ENCODE data around the gene SLC44A5.
A peak's percentile ranks its signal among the peaks of the same experiment; 100 is the strongest.
"Not testable (repeated sequence)": the region's sequence is repeated elsewhere in the genome, so short reads cannot be mapped to it uniquely, and the experiment has no call there.

The SLC44A5 gene

GRCh38 chr1:75616436-75617433 lies 5.8 kb upstream of the SLC44A5 start:
- Histone ChIP-seq H3K27ac (ENCODE audit: low read depth, low read length) (no peak overlapping the region), H3K27me3 (ENCODE audit: control insufficient read depth in 1 of 2, insufficient read depth in 2 of 2, low read length in 2 of 2) (peaks cover 20 to 29% of the 10 kb centered on the region in 2 donors), H3K4me1 (ENCODE audit: insufficient read depth, low read length) (peaks cover 19% of the 10 kb centered on the region), H3K36me3 (ENCODE audit: insufficient read depth, low read length) (no peaks in the 10 kb centered on the region), H3K9ac (ENCODE audit: low read length) (no peak overlapping the region), H3K4me3 (ENCODE audit: low read depth in 1 of 2, low read length in 2 of 2) (peak overlapping the region; percentile 9 to 47), H3K9me3 (ENCODE audit: low read length) (no peaks in the 10 kb centered on the region)

- H3K4me3 ChIP-seq (ENCODE audit: low read depth in 1 of 2, low read length in 2 of 2) = peak overlapping the region; percentile 41 to 56
- H3K36me3 ChIP-seq (ENCODE audit: insufficient read depth, low read length) = no peaks in the 10 kb centered on the region
- H3K9ac ChIP-seq (ENCODE audit: low read length) = no peak overlapping the region
- peaks cover 20 to 29% of the 10 kb centered on the region in 2 donors for H3K27me3 ChIP-seq (ENCODE audit: control insufficient read depth in 1 of 2, insufficient read depth in 2 of 2, low read length in 2 of 2)
- peaks cover 19% of the 10 kb centered on the region for H3K4me1 ChIP-seq (ENCODE audit: insufficient read depth, low read length)
- no peaks in the 10 kb centered on the region for H3K9me3 ChIP-seq (ENCODE audit: low read length)
- no peak overlapping the region for H3K27ac ChIP-seq (ENCODE audit: low read depth, low read length)
Observed at GRCh38 chr1:75615613-75616435, 4.9 kb upstream of the SLC44A5 start.

DNA sequence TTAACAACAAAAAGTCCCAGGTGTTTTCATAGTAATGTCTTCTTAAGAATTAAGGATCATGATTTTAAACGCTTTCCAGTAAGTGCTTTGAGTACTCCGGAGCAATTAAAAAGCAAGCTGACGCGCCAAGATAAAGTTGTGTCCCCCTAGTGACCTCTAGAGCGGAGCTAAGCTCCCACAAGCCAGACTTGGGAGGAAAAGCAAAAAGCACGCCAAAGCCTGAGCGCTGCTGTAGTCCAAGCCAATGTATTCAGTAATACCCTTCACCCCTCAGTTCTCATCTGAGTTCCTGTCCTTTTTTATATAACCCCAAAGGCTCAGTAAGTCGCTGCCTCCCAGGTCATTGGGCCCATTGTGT lies 3.5 kb upstream of the SLC44A5 start:
- Histone ChIP-seq H3K36me3 (ENCODE audit: insufficient read depth, low read length) (no peaks in the 10 kb centered on the region), H3K4me1 (ENCODE audit: insufficient read depth, low read length) (peaks cover 19% of the 10 kb centered on the region), H3K27ac (ENCODE audit: low read depth, low read length) (no peak overlapping the region), H3K9me3 (ENCODE audit: low read length) (no peaks in the 10 kb centered on the region), H3K4me3 (ENCODE audit: low read depth in 1 of 2, low read length in 2 of 2) (peak overlapping the region; percentile 34 to 56), H3K27me3 (ENCODE audit: control insufficient read depth in 1 of 2, insufficient read depth in 2 of 2, low read length in 2 of 2) (peaks cover 20 to 29% of the 10 kb centered on the region in 2 donors), H3K9ac (ENCODE audit: low read length) (no peak overlapping the region)

- H3K27me3 ChIP-seq (ENCODE audit: control insufficient read depth in 1 of 2, insufficient read depth in 2 of 2, low read length in 2 of 2) = peaks cover 20 to 29% of the 10 kb centered on the region in 2 donors
- H3K27ac ChIP-seq (ENCODE audit: low read depth, low read length) = no peak overlapping the region
- no peak overlapping the region for H3K4me3 ChIP-seq (ENCODE audit: low read depth in 1 of 2, low read length in 2 of 2)
Observed at GRCh38 chr1:75613916-75614315, 3.0 kb upstream of the SLC44A5 start.

GRCh38 chr1:75612976-75613375 lies 2.1 kb upstream of the SLC44A5 start:
- Histone ChIP-seq H3K27ac (ENCODE audit: low read depth, low read length) (no peak overlapping the region), H3K36me3 (ENCODE audit: insufficient read depth, low read length) (no peaks in the 10 kb centered on the region), H3K9me3 (ENCODE audit: low read length) (no peaks in the 10 kb centered on the region), H3K4me1 (ENCODE audit: insufficient read depth, low read length) (peaks cover 19% of the 10 kb centered on the region), H3K4me3 (ENCODE audit: low read depth in 1 of 2, low read length in 2 of 2) (no peak overlapping the region), H3K27me3 (ENCODE audit: control insufficient read depth in 1 of 2, insufficient read depth in 2 of 2, low read length in 2 of 2) (peaks cover 20 to 29% of the 10 kb centered on the region in 2 donors), H3K9ac (ENCODE audit: low read length) (no peak overlapping the region)

More at GRCh38 chr1:75613916-75614315, 3.0 kb upstream of the SLC44A5 start:
- no peaks in the 10 kb centered on the region for H3K36me3 ChIP-seq (ENCODE audit: insufficient read depth, low read length)
- H3K9me3 ChIP-seq (ENCODE audit: low read length) = no peaks in the 10 kb centered on the region
- H3K9ac ChIP-seq (ENCODE audit: low read length) = no peak overlapping the region
- H3K4me1 ChIP-seq (ENCODE audit: insufficient read depth, low read length) = peaks cover 19% of the 10 kb centered on the region

DNA sequence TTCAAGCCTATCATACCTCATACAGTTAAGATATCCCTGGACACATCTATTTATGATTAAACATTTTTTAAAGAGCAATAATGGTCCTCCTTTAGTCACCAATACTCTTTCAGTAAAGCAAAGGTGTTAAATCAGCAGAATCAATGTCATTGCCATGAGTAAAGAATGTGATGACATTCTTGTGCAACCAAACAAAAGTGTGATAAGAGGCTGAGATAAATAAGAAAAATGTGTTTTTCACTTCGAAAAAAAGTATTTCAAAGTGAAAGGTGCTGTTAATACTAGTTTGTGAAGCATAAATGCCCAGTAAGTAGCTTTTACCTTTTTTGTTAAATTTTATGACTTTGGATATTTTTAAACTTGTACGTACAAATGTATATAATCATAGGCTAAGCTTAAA lies 8.4 kb downstream of the SLC44A5 start:
- Histone ChIP-seq H3K27me3 (ENCODE audit: control insufficient read depth in 1 of 2, insufficient read depth in 2 of 2, low read length in 2 of 2) (no peaks in the 10 kb centered on the region), H3K9me3 (ENCODE audit: low read length) (no peaks in the 10 kb centered on the region), H3K4me1 (ENCODE audit: insufficient read depth, low read length) (no peaks in the 10 kb centered on the region), H3K4me3 (ENCODE audit: low read depth in 1 of 2, low read length in 2 of 2) (no peak overlapping the region), H3K36me3 (ENCODE audit: insufficient read depth, low read length) (no peaks in the 10 kb centered on the region), H3K27ac (ENCODE audit: low read depth, low read length) (no peak overlapping the region), H3K9ac (ENCODE audit: low read length) (no peak overlapping the region)

DNA sequence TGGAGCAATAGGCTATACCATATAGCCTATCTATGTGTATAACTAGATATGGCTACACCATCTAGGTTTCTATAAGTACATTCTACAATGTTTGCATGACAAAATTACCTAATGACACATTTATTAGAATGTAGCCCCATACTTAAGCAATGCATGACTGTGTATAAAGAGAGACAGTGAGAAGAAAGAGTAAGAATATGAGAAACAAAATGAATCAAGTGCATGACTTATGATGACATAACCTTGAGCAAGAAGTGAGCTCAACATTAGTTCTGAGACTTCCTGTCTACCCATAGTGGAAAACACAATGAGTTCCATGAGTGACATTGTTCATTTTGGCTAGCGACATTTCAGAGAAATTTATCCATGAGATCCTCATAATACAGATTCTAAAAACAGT lies 10.1 kb downstream of the SLC44A5 start:
- Histone ChIP-seq H3K9ac (ENCODE audit: low read length) (no peak overlapping the region), H3K4me1 (ENCODE audit: insufficient read depth, low read length) (no peaks in the 10 kb centered on the region), H3K27ac (ENCODE audit: low read depth, low read length) (no peak overlapping the region), H3K36me3 (ENCODE audit: insufficient read depth, low read length) (no peaks in the 10 kb centered on the region), H3K9me3 (ENCODE audit: low read length) (no peaks in the 10 kb centered on the region), H3K27me3 (ENCODE audit: control insufficient read depth in 1 of 2, insufficient read depth in 2 of 2, low read length in 2 of 2) (no peaks in the 10 kb centered on the region), H3K4me3 (ENCODE audit: low read depth in 1 of 2, low read length in 2 of 2) (no peak overlapping the region)

DNA sequence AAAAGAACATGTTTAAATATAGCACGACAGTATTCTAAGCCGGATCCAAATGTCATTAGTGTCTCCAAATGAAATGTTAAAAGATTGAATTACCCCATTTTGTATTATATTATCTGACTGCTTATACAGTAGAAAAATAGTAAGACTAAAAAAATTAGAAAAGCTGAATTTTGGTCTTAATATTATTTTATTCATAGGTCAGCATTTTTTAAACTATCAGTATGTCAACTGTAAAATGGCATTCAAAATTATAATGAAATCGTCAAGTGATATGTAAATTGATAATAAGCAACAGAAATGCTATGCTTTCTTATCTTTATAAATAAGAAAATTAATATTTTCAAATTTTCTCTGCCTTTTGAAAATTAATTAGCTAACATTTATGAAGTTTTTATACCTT lies 16.6 kb downstream of the SLC44A5 start:
- no peak overlapping the region for H3K27ac ChIP-seq (ENCODE audit: low read depth, low read length)
- no peaks in the 10 kb centered on the region for H3K4me1 ChIP-seq (ENCODE audit: insufficient read depth, low read length)
- H3K9me3 ChIP-seq (ENCODE audit: low read length) = no peaks in the 10 kb centered on the region
- H3K36me3 ChIP-seq (ENCODE audit: insufficient read depth, low read length) = no peaks in the 10 kb centered on the region
- no peak overlapping the region for H3K9ac ChIP-seq (ENCODE audit: low read length)
- H3K27me3 ChIP-seq (ENCODE audit: control insufficient read depth in 1 of 2, insufficient read depth in 2 of 2, low read length in 2 of 2) = no peaks in the 10 kb centered on the region
- H3K4me3 ChIP-seq (ENCODE audit: low read depth in 1 of 2, low read length in 2 of 2) = no peak overlapping the region

GRCh38 chr1:75593457-75593856 lies 17.5 kb downstream of the SLC44A5 start:
- not testable (repeated sequence) for H3K27me3 ChIP-seq (ENCODE audit: control insufficient read depth in 1 of 2, insufficient read depth in 2 of 2, low read length in 2 of 2); H3K27ac ChIP-seq (ENCODE audit: low read depth, low read length); H3K36me3 ChIP-seq (ENCODE audit: insufficient read depth, low read length); H3K4me3 ChIP-seq (ENCODE audit: low read depth in 1 of 2, low read length in 2 of 2); H3K9me3 ChIP-seq (ENCODE audit: low read length); H3K9ac ChIP-seq (ENCODE audit: low read length); H3K4me1 ChIP-seq (ENCODE audit: insufficient read depth, low read length)

- Histone ChIP-seq H3K9ac (ENCODE audit: low read length) (no peak overlapping the region), H3K27me3 (ENCODE audit: control insufficient read depth in 1 of 2, insufficient read depth in 2 of 2, low read length in 2 of 2) (no peaks in the 10 kb centered on the region), H3K4me1 (ENCODE audit: insufficient read depth, low read length) (no peaks in the 10 kb centered on the region), H3K9me3 (ENCODE audit: low read length) (no peaks in the 10 kb centered on the region), H3K36me3 (ENCODE audit: insufficient read depth, low read length) (no peaks in the 10 kb centered on the region), H3K4me3 (ENCODE audit: low read depth in 1 of 2, low read length in 2 of 2) (no peak overlapping the region), H3K27ac (ENCODE audit: low read depth, low read length) (no peak overlapping the region)
Observed at GRCh38 chr1:75589637-75590036, 21.3 kb downstream of the SLC44A5 start.

- Histone ChIP-seq H3K9me3 (ENCODE audit: low read length) (no peaks in the 10 kb centered on the region), H3K4me3 (ENCODE audit: low read depth in 1 of 2, low read length in 2 of 2) (no peak overlapping the region), H3K4me1 (ENCODE audit: insufficient read depth, low read length) (no peaks in the 10 kb centered on the region), H3K9ac (ENCODE audit: low read length) (no peak overlapping the region), H3K27ac (ENCODE audit: low read depth, low read length) (no peak overlapping the region), H3K36me3 (ENCODE audit: insufficient read depth, low read length) (no peaks in the 10 kb centered on the region), H3K27me3 (ENCODE audit: control insufficient read depth in 1 of 2, insufficient read depth in 2 of 2, low read length in 2 of 2) (no peaks in the 10 kb centered on the region)
Observed at GRCh38 chr1:75588779-75589475, 22.0 kb downstream of the SLC44A5 start.

Data from muscle layer of colon (tissue), 2 donors.